Pancreas (tissue), 10 donors: ENCODE results near the gene AQP12B. TPM values are rescaled to one million over a fixed set of nuclear protein-coding genes. Genes with fewer than 3 reads are reported as not detected.
A peak's percentile ranks its signal among the peaks of the same experiment; 100 is the strongest.

Experiments used
- ATAC-seq, 4 donors: fragments of 200-7000 bp; cut with Tn5 transposase; one replicate each; pipeline versions ENCODE4 v1.8.0 to v1.9.1; 2020; ENCODE audit warnings: mild to moderate bottlenecking in 4 of 4, moderate library complexity in 4 of 4
- DNase-seq, 6 donors: peaks; one replicate each; pipeline ENCODE4 v3.0.0-alpha.2; 2020
- FAIRE-seq: peaks from 2 replicates; lab custom pipeline; 2012; peaks lifted over from hg19 to GRCh38; lab: Jason Lieb, UNC
- H3K27ac ChIP-seq, 4 donors: fragments of 200-600 bp; sonication (generic); 1 replicate in 3 of 4; 2 replicates in 1 of 4; pipeline versions ENCODE4 v1.5.0 to v1.8.0; 2020
- H3K27me3 ChIP-seq, 4 donors: fragments of 200-600 bp; one replicate each; pipeline ENCODE4 v1.8.0; 2021
- H3K36me3 ChIP-seq, 3 donors: fragments of 200-600 bp; sonication (generic) in 1 of 3; one replicate each; pipeline versions ENCODE4 v1.5.0 to v1.8.0; 2020 to 2021
- H3K4me1 ChIP-seq, 3 donors: fragments of 200-600 bp; one replicate each; pipeline ENCODE4 v1.8.0; 2021
- H3K4me3 ChIP-seq, 4 donors: fragments of 200-600 bp; sonication (generic) in 2 of 4; one replicate each; pipeline versions ENCODE4 v1.5.0 to v1.8.0; 2020 to 2021
- H3K9me3 ChIP-seq, 4 donors: fragments of 200-600 bp; one replicate each; pipeline ENCODE4 v1.8.0; 2021
- CTCF ChIP-seq, 4 donors: fragments of 200-600 bp; sonication (generic) in 3 of 4; IDR thresholded peaks; one replicate each; pipeline versions ENCODE4 v1.5.0 to v1.8.0; 2021; ENCODE audit warnings: antibody characterized with exemption in 4 of 4
- WGBS, 2 donors: extraction: QIAGEN DNeasy Blood & Tissue Kit; methylation state at CpG; one replicate each; pipeline ENCODE4 v1.1.7; 2013; 5-methylcytosine and 5-hydroxymethylcytosine counted together
- intact Hi-C, 3 donors: fragments of 100-400 bp; cut with DNase I; formaldehyde crosslinking; loops; one replicate each; pipeline versions ENCODE4 v1.11.1 to v1.14.2; 2022
- polyA plus RNA-seq, 2 donors: library from polyadenylated mRNA; stranded (reverse); fragments of 200-250 nt; gene quantifications; one replicate each; pipeline ENCODE4 v1.2.3, GENCODE V29; 2013
- total RNA-seq, 6 donors: library from RNA; stranded (reverse); fragmentation: NEBNext Ultra II Directional in 4 of 6; extraction: Animal tissue kit (Norgen Biotek cat#: 25700) in 4 of 6; gene quantifications; one replicate each; pipeline versions ENCODE4 v1.2.1 to v1.2.4, GENCODE V29; 2021 to 2023
- donor health status: healthy with polysubstance abuse.
- donor health status: DM: no; HTN: no; CAD: no; lungs with moderate emphysema.
- donor health status: DM: no; HTN: no; CAD: no.
- donor health status: control.
- donor health status: control.
- donor health status: Bipolar disorder and iron deficiency.
- donor health status: DM: yes; HTN: yes; CAD: no.
- donor health status: DM: no; HTN: no; CAD: no.
- donor health status: DM: no; HTN: no; CAD: no.
- donor health status: DM: yes; HTN: yes; CAD: no.

The AQP12B gene
- total and polyA plus RNA-seq, 8 donors = 54.2 to 240 (median 154) TPM

GRCh38 chr2:240714747-240715725 is 32.4 kb upstream of the AQP12B start:
- DNase-seq = peak in 2 of 6 donors; percentile 66 to 77
- Histone ChIP-seq H3K36me3 (no peaks in the 10 kb centered on the region), H3K27ac (no peak overlapping the region), H3K4me3 (no peak overlapping the region), H3K27me3 (no peaks in the 10 kb centered on the region), H3K4me1 (no peaks in the 10 kb centered on the region), H3K9me3 (no peaks in the 10 kb centered on the region)
- 58 to 66% methylated on average over 23 of the region's 23 CpGs for WGBS, 2 donors
- no peak for FAIRE-seq
- no peak for TF ChIP-seq CTCF (IDR thresholded peaks at IDR 0.05)
- intact Hi-C loops = no loop called here
- ATAC-seq = peak; percentile 50 to 70 (median 62)

GRCh38 chr2:240713928-240714746 is 31.5 kb upstream of the AQP12B start:
- intact Hi-C loops = no loop called here
- H3K9me3 ChIP-seq = no peaks in the 10 kb centered on the region
- H3K4me3 ChIP-seq = no peak overlapping the region
- DNase-seq (peak in 2 of 6 donors; percentile 57 to 77), ATAC-seq (peak; percentile 30 to 44 (median 42)), FAIRE-seq (no peak)
- WGBS, 2 donors = 41 to 47% methylated on average over 26 of the region's 26 CpGs
- no peak for TF ChIP-seq CTCF (IDR thresholded peaks at IDR 0.05)
- H3K36me3 ChIP-seq = no peaks in the 10 kb centered on the region
- no peaks in the 10 kb centered on the region for H3K4me1 ChIP-seq
- H3K27ac ChIP-seq = no peak overlapping the region
- H3K27me3 ChIP-seq = no peaks in the 10 kb centered on the region

- 59 to 65% methylated on average over 25 of the region's 25 CpGs for whole genome bisulfite sequencing, 2 donors
- ATAC-seq (peak in 3 of 4 donors; percentile 8 to 15 (median 8)), DNase-seq (peak in 2 of 6 donors; percentile 35 to 42), FAIRE-seq (no peak)
- no peak overlapping the region for H3K27ac ChIP-seq
- H3K4me3 ChIP-seq = no peak overlapping the region
- no peaks in the 10 kb centered on the region for H3K9me3 ChIP-seq
- H3K4me1 ChIP-seq = no peaks in the 10 kb centered on the region
- no peaks in the 10 kb centered on the region for H3K27me3 ChIP-seq
- intact Hi-C loops = no loop called here
- H3K36me3 ChIP-seq = no peaks in the 10 kb centered on the region
- TF ChIP-seq CTCF (IDR thresholded peaks at IDR 0.05) = no peak
Measured at GRCh38 chr2:240713071-240713927, 30.6 kb upstream of the AQP12B start.

- H3K36me3 ChIP-seq = no peaks in the 10 kb centered on the region
- intact Hi-C loops = no loop called here
- 77 to 86% methylated on average over 9 of the region's 9 CpGs for WGBS, 2 donors
- no peak for TF ChIP-seq CTCF (IDR thresholded peaks at IDR 0.05)
- no peaks in the 10 kb centered on the region for H3K9me3 ChIP-seq
- H3K27ac ChIP-seq = no peak overlapping the region
- no peak overlapping the region for H3K4me3 ChIP-seq
- ATAC-seq (no peak), FAIRE-seq (no peak), DNase-seq (peak in 2 of 6 donors; percentile 17 to 42)
- no peaks in the 10 kb centered on the region for H3K27me3 ChIP-seq
- no peaks in the 10 kb centered on the region for H3K4me1 ChIP-seq
Measured at GRCh38 chr2:240712121-240712520, 29.4 kb upstream of the AQP12B start.
